GM23248 (cell line): ENCODE results near the gene CYTH2. TPM values are rescaled to one million over a fixed set of nuclear protein-coding genes. Genes with fewer than 3 reads are reported as not detected.
A peak's percentile ranks its signal among the peaks of the same experiment; 100 is the strongest.

Experiments used
- DNase-seq: peaks from one replicate; pipeline ENCODE4 v3.0.0-alpha.2; 2015
- H2AFZ ChIP-seq: fragments of 200-600 bp; sonication (generic); 2 replicates; pipeline ENCODE4 v1.6.1; 2016; ENCODE audit warnings: antibody characterized with exemption
- H3F3A ChIP-seq: fragments of 200-600 bp; sonication (generic); 2 replicates; pipeline ENCODE4 v1.6.1; 2016; ENCODE audit warnings: mild to moderate bottlenecking, antibody characterized with exemption, mixed run types; ENCODE audit not compliant: insufficient read depth
- H3K27ac ChIP-seq: fragments of 200-600 bp; sonication (generic); 2 replicates; pipeline ENCODE4 v1.5.1; 2016; ENCODE audit warnings: mild to moderate bottlenecking
- H3K27me3 ChIP-seq: fragments of 200-600 bp; sonication (generic); replicated peaks from 2 replicates; pipeline ENCODE4 v1.6.1; 2016; ENCODE audit warnings: mild to moderate bottlenecking; ENCODE audit not compliant: insufficient read depth
- H3K36me3 ChIP-seq: fragments of 200-600 bp; sonication (generic); 2 replicates; pipeline ENCODE4 v1.6.1; 2016; ENCODE audit warnings: low read depth, mild to moderate bottlenecking
- H3K4me1 ChIP-seq: fragments of 200-600 bp; sonication (generic); 2 replicates; pipeline ENCODE4 v1.6.1; 2016; ENCODE audit warnings: mild to moderate bottlenecking; ENCODE audit not compliant: insufficient read depth
- H3K4me2 ChIP-seq: fragments of 200-600 bp; sonication (generic); one replicate; pipeline ENCODE4 v1.6.1; 2016; ENCODE audit warnings: mild to moderate bottlenecking; ENCODE audit not compliant: unreplicated experiment
- H3K4me3 ChIP-seq: fragments of 200-600 bp; sonication (generic); 2 replicates; pipeline ENCODE4 v1.5.1; 2016; ENCODE audit warnings: mild to moderate bottlenecking
- H3K79me2 ChIP-seq: fragments of 200-600 bp; sonication (generic); 2 replicates; pipeline ENCODE4 v1.6.1; 2016; ENCODE audit warnings: mild to moderate bottlenecking; ENCODE audit not compliant: insufficient read depth
- H3K9ac ChIP-seq: fragments of 200-600 bp; sonication (generic); 2 replicates; pipeline ENCODE4 v1.6.1; 2016; ENCODE audit warnings: mild to moderate bottlenecking
- H3K9me2 ChIP-seq: fragments of 200-600 bp; sonication (generic); 2 replicates; pipeline ENCODE4 v1.6.1; 2016; ENCODE audit warnings: mixed run types, mild to moderate bottlenecking, moderate library complexity; ENCODE audit not compliant: insufficient read depth
- H3K9me3 ChIP-seq: fragments of 200-600 bp; sonication (generic); one replicate; pipeline ENCODE4 v1.6.1; 2017; ENCODE audit warnings: low read depth
- H4K20me1 ChIP-seq: fragments of 200-600 bp; sonication (generic); 2 replicates; pipeline ENCODE4 v1.6.0; 2016; ENCODE audit not compliant: insufficient read depth
- EZH2 ChIP-seq: fragments of 200-600 bp; sonication (generic); IDR thresholded peaks from 2 replicates; pipeline ENCODE4 v1.6.1; 2018; ENCODE audit warnings: antibody characterized with exemption, mild to moderate bottlenecking; ENCODE audit not compliant: insufficient read depth, poor library complexity, severe bottlenecking
- EZH2phosphoT487 ChIP-seq: fragments of 200-600 bp; sonication (generic); IDR thresholded peaks from 2 replicates; pipeline ENCODE4 v1.6.1; 2018; ENCODE audit warnings: antibody characterized with exemption, moderate library complexity, mild to moderate bottlenecking, low read depth; ENCODE audit not compliant: insufficient read depth
- WGBS, 2 experiments: methylation state at CpG; one replicate each; pipeline ENCODE4 v1.1.6; 2015 to 2017; ENCODE audit warnings: low lambda C conversion rate in 2 of 2, low coverage in 1 of 2; ENCODE audit errors: missing lambda C conversion rate in 2 of 2; 5-methylcytosine and 5-hydroxymethylcytosine counted together
- in situ Hi-C: fragments of 300-500 bp; cut with MboI; formaldehyde crosslinking; loops from 2 replicates; pipeline ENCODE4 v1.15.0; 2020
- polyA plus RNA-seq: library from polyadenylated mRNA; unstranded; fragments of >200 nt; fragmentation: Nextera tagmentation; extraction: Ambion mirVana; gene quantifications from 2 replicates; pipeline ENCODE4 v1.2.1, GENCODE V29; 2016
- total RNA-seq: library from RNA; depleted of rRNA; stranded (reverse); fragments of >200 nt; shearing (Covaris generic); gene quantifications from 2 replicates; pipeline ENCODE4 v1.2.3, GENCODE V29; 2014

CYTH2 gene
- total and polyA plus RNA-seq, 2 experiments from 2014 or later, result 40.9 to 86.0 TPM

DNA sequence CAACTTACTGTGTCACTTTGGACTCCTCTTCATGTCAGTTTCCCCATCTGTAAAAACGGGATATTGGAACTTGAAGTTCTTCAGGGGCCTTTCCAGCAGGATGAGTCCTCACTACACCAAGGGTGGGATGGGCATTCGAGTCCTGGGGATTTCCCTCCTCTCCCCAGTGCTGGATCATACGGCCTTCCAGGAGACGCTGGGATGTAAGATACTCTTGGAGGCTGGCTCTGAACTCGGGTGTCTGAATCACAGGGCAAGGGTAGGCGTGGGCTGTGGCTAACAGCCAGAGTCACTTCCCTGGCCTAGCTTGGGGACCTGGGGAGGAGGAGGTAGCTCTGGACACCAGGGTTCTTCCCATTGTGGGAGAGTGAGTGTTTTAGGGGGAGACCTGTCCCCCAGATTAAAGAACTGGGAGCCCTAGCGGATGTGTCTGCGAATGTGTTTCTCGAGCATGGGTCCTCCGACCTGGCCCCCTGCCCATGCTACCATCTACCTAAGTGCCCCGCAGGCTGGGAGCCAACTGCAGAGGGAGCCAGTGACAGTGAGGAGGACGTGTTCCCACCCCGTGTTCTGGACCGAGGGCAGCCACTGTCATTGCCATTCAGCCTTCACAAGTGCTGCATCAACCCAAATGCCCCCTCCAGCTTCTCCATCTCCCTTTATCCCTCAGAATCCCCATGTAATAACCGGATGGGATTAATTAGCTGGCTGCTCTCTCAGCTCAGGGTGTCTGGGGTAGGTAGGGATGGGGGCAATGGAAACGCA is 2.4 kb upstream of the CYTH2 start:
- in situ Hi-C loops, result no loop called here
- H3K4me3 ChIP-seq, result no peak overlapping the region
- DNase-seq, result peak; percentile 93
- H2AFZ ChIP-seq, result 0 out of 2 replicates have a peak overlapping the region, but pooled peaks have one; percentile 52
- H3K79me2 ChIP-seq, result peaks cover 21% of the 10 kb centered on the region
- H3K27me3 ChIP-seq, result no peaks in the 10 kb centered on the region
- H3K4me1 ChIP-seq, result peaks cover 12% of the 10 kb centered on the region
- no peaks in the 10 kb centered on the region; the same call in 1 of the 2 replicates for H4K20me1 ChIP-seq
- peaks cover 6% of the 10 kb centered on the region for H3F3A ChIP-seq
- no peak overlapping the region for H3K9ac ChIP-seq
- WGBS, 2 experiments, result 37 to 38% methylated on average over 16 of the region's 16 CpGs
- H3K36me3 ChIP-seq, result peaks cover 15% of the 10 kb centered on the region
- H3K9me3 ChIP-seq, result no peaks in the 10 kb centered on the region
- TF ChIP-seq EZH2phosphoT487, result no peak
- TF ChIP-seq EZH2, result no peak
- peak overlapping the region; percentile 42; the same call in 1 of the 2 replicates for H3K27ac ChIP-seq
- peak overlapping the region; percentile 4 for H3K4me2 ChIP-seq
- no peaks in the 10 kb centered on the region for H3K9me2 ChIP-seq

GRCh38 chr19:48468772-48469288 is 339 bp upstream of the CYTH2 start:
- H3K27me3 ChIP-seq, result no peaks in the 10 kb centered on the region
- TF ChIP-seq EZH2 (no peak), EZH2phosphoT487 (no peak)
- H3K4me2 ChIP-seq, result peak overlapping the region; percentile 79
- peak overlapping the region; percentile 94 for H3K9ac ChIP-seq
- H3K36me3 ChIP-seq, result peaks cover 31% of the 10 kb centered on the region
- in situ Hi-C loops, result no loop called here
- H3F3A ChIP-seq, result peaks cover 6% of the 10 kb centered on the region
- peaks cover 12% of the 10 kb centered on the region for H3K4me1 ChIP-seq
- peak; percentile 100 for DNase-seq
- H3K9me3 ChIP-seq, result no peaks in the 10 kb centered on the region
- H2AFZ ChIP-seq, result peak overlapping the region; percentile 81
- peaks cover 37% of the 10 kb centered on the region for H3K79me2 ChIP-seq
- H3K4me3 ChIP-seq, result peak overlapping the region; percentile 80
- peak overlapping the region; percentile 87 for H3K27ac ChIP-seq
- H3K9me2 ChIP-seq, result no peaks in the 10 kb centered on the region
- H4K20me1 ChIP-seq, result no peaks in the 10 kb centered on the region; the same call in 1 of the 2 replicates
- 1% methylated on average over 36 of the region's 36 CpGs for WGBS, 2 experiments

DNA sequence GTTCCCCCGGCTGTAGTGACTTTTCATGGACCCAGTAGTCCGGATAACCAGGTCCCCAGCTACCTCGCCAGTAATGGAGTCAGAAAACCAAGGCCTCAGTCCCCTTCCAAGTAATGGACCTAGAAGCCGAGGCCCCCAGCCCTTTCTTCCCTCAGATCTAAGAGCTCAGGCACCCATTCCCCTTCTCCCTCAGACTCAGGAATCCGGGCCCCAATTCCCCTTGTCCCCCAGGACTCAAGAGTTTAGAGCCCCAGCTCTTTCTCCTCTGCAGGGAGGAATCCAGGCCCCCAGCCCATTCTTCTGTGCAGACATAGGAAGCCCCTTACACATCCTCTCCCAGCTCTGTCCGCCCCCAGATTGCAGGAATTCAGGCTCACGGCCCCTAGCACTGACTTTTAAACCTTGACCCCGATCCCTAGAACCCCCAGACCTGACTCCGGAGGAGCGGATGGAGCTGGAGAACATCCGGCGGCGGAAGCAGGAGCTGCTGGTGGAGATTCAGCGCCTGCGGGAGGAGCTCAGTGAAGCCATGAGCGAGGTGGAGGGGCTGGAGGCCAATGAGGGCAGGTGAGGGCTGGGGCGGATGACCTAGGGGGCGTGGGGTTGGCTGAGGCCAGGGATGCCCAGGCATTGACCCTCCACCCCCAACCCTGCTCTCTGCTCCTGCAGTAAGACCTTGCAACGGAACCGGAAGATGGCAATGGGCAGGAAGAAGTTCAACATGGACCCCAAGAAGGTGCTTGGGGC is 938 bp downstream of the CYTH2 start:
- Histone ChIP-seq H3K4me1 (peaks cover 12% of the 10 kb centered on the region), H2AFZ (no peak overlapping the region), H3K27ac (no peak overlapping the region), H3K27me3 (no peaks in the 10 kb centered on the region), H3K4me2 (peak overlapping the region; percentile 92), H3K79me2 (peaks cover 37% of the 10 kb centered on the region), H3F3A (peaks cover 6% of the 10 kb centered on the region), H3K4me3 (peak overlapping the region; percentile 80), H3K9me3 (no peaks in the 10 kb centered on the region), H3K9me2 (no peaks in the 10 kb centered on the region), H3K9ac (peak overlapping the region; percentile 94), H3K36me3 (peaks cover 41% of the 10 kb centered on the region), H4K20me1 (no peaks in the 10 kb centered on the region; the same call in 1 of the 2 replicates)
- no peak for TF ChIP-seq EZH2
- no peak for TF ChIP-seq EZH2phosphoT487
- in situ Hi-C loops, result no loop called here
- DNase-seq, result no peak
- 57 to 62% methylated on average over 18 to 20 of the region's 20 CpGs for WGBS, 2 experiments

- Histone ChIP-seq H3K36me3 (peaks cover 47% of the 10 kb centered on the region), H3K9me3 (no peaks in the 10 kb centered on the region), H3K4me1 (peaks cover 12% of the 10 kb centered on the region), H3F3A (peaks cover 6% of the 10 kb centered on the region; the same call in 1 of the 2 replicates), H2AFZ (no peak overlapping the region), H3K4me2 (peak overlapping the region; percentile 92), H3K4me3 (peak overlapping the region; percentile 80), H3K79me2 (peaks cover 37% of the 10 kb centered on the region), H4K20me1 (no peaks in the 10 kb centered on the region; the same call in 1 of the 2 replicates), H3K27me3 (no peaks in the 10 kb centered on the region), H3K27ac (no peak overlapping the region), H3K9ac (no peak overlapping the region), H3K9me2 (no peaks in the 10 kb centered on the region)
- in situ Hi-C loops, result no loop called here
- no peak for TF ChIP-seq EZH2
- TF ChIP-seq EZH2phosphoT487, result no peak
- no peak for DNase-seq
- 80 to 84% methylated on average over 10 of the region's 10 CpGs for WGBS, 2 experiments
Measured at GRCh38 chr19:48470856-48471255, 1.7 kb downstream of the CYTH2 start.
